Esophagus (tissue), 2 donors: Measurements from ENCODE around the gene C19orf25. TPM values are rescaled to one million over a fixed set of nuclear protein-coding genes. Genes with fewer than 3 reads are reported as not detected.
"Not testable (repeated sequence)": the region's sequence is repeated elsewhere in the genome, so short reads cannot be mapped to it uniquely, and the experiment has no call there.

Source experiments
- H3K27ac ChIP-seq, 2 donors: one replicate each; pipeline ENCODE4 v1.5.1; 2013; ENCODE audit warnings: low read depth in 2 of 2, mild to moderate bottlenecking in 2 of 2, inconsistent platforms in 1 of 2, low read length in 1 of 2, moderate library complexity in 1 of 2
- H3K27me3 ChIP-seq, 2 donors: one replicate each; pipeline ENCODE4 v1.6.1; 2013; ENCODE audit warnings: low read length in 2 of 2, control low read depth in 1 of 2, mild to moderate bottlenecking in 1 of 2; ENCODE audit not compliant: insufficient read depth in 2 of 2, control insufficient read depth in 1 of 2
- H3K36me3 ChIP-seq, 2 donors: one replicate each; pipeline ENCODE4 v1.6.1; 2013; ENCODE audit warnings: low read length in 1 of 2; ENCODE audit not compliant: control insufficient read depth in 2 of 2, insufficient read depth in 2 of 2
- H3K4me1 ChIP-seq, 2 donors: one replicate each; pipeline ENCODE4 v1.6.1; 2013; ENCODE audit warnings: low read length in 1 of 2; ENCODE audit not compliant: control insufficient read depth in 2 of 2, insufficient read depth in 2 of 2
- H3K4me3 ChIP-seq, 2 donors: one replicate each; pipeline ENCODE4 v1.5.1; 2013; ENCODE audit warnings: low read length in 2 of 2, mild to moderate bottlenecking in 2 of 2, low read depth in 1 of 2, moderate library complexity in 1 of 2
- H3K9me3 ChIP-seq, 2 donors: one replicate each; pipeline ENCODE4 v1.6.1; 2013; ENCODE audit warnings: mild to moderate bottlenecking in 2 of 2, low read depth in 1 of 2, low read length in 1 of 2, moderate library complexity in 1 of 2; ENCODE audit not compliant: control insufficient read depth in 2 of 2, insufficient read depth in 1 of 2
- WGBS, 2 donors: extraction: QIAGEN DNeasy Blood & Tissue Kit; methylation state at CpG; one replicate each; pipeline ENCODE4 v1.1.7; 2013; 5-methylcytosine and 5-hydroxymethylcytosine counted together
- polyA plus RNA-seq, 2 donors: library from polyadenylated mRNA; stranded (reverse); fragments of 200-250 nt; gene quantifications; one replicate each; pipeline ENCODE4 v1.2.3, GENCODE V29; 2013
- donor health status: healthy with polysubstance abuse.
- donor health status: Bipolar disorder and iron deficiency.

C19orf25 gene
- polyA plus RNA-seq, 2 donors: 17.8 to 28.1 TPM

DNA sequence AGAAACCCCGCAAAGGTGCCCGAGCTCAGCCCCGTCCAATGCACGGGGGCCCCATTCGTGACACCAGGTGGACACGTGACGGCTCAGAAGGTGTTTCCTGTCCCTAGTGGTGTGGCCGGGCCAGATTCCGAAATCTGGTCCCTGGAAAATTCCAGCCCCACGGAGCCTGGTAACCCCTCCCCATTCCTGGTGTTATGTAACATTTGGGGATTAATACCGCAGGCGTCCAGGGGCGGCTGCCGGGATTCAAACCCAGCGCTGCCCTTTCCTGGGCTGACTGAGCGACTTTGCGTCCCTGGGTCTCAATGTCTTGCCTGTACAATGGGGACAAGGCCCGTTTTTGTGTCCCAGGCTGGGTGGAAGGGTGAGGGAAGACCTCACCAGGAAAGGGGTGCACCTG lies 43.8 kb upstream of the C19orf25 start:
- no peak overlapping the region for H3K27ac ChIP-seq
- H3K36me3 ChIP-seq: no peaks in the 10 kb centered on the region
- peaks cover 0 to 7% of the 10 kb centered on the region in 2 donors for H3K27me3 ChIP-seq
- peaks cover 3 to 7% of the 10 kb centered on the region in 2 donors for H3K9me3 ChIP-seq
- no peak overlapping the region for H3K4me3 ChIP-seq
- WGBS, 2 donors: 48 to 52% methylated on average over 18 of the region's 18 CpGs
- H3K4me1 ChIP-seq: peaks cover 3 to 4% of the 10 kb centered on the region in 2 donors

DNA sequence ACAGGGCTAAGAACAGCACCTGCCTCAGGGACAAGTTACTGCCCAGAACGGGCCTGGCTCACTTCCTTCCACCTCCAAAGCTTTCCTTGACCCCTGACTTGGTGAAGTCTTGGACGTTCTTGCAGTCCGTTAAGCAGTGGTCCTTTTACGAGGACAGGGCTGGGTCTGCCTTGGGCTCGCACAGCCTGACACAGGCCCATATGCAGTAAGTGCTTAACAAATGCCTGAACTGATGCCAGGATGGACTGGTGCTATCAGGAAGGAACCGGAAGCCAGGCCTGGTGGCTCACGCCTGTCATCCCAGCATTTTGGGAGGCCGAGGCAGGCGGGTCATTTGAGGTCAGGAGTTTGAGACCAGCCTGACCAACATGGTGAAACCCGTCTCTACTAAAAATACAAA lies 43.0 kb upstream of the C19orf25 start:
- H3K27ac ChIP-seq: no peak overlapping the region
- H3K36me3 ChIP-seq: no peaks in the 10 kb centered on the region
- H3K4me1 ChIP-seq: peaks cover 3 to 4% of the 10 kb centered on the region in 2 donors
- no peak overlapping the region for H3K4me3 ChIP-seq
- H3K9me3 ChIP-seq: peaks cover 3 to 4% of the 10 kb centered on the region in 2 donors
- WGBS, 2 donors: 67 to 74% methylated on average over 10 of the region's 10 CpGs
- H3K27me3 ChIP-seq: peaks cover 0 to 7% of the 10 kb centered on the region in 2 donors

DNA sequence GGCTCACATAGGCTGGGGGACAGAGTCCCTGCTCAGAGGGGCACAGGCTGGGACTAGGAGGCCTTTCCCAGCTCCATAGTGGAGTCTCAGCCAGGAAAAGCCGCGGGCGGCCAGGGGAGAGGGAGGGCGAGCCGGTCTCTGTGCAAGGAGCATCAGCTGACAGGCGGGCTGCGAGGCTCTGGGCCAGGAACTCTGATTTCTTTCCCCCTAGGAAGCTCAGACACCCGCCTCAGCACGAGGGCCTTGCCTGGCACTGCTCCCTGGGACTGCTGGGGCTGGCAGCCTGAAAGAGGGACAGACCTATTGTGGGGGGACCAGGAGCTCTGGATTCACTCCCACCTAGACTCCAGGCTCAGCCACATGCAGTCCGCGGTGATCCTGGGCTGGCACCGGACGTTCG lies 42.6 kb upstream of the C19orf25 start:
- Histone ChIP-seq H3K27ac (no peak overlapping the region), H3K4me3 (no peak overlapping the region), H3K9me3 (peaks cover 0 to 4% of the 10 kb centered on the region in 2 donors), H3K27me3 (peaks cover 0 to 7% of the 10 kb centered on the region in 2 donors), H3K4me1 (peaks cover 3 to 4% of the 10 kb centered on the region in 2 donors), H3K36me3 (no peaks in the 10 kb centered on the region)
- 60 to 63% methylated on average over 14 of the region's 14 CpGs for WGBS, 2 donors

DNA sequence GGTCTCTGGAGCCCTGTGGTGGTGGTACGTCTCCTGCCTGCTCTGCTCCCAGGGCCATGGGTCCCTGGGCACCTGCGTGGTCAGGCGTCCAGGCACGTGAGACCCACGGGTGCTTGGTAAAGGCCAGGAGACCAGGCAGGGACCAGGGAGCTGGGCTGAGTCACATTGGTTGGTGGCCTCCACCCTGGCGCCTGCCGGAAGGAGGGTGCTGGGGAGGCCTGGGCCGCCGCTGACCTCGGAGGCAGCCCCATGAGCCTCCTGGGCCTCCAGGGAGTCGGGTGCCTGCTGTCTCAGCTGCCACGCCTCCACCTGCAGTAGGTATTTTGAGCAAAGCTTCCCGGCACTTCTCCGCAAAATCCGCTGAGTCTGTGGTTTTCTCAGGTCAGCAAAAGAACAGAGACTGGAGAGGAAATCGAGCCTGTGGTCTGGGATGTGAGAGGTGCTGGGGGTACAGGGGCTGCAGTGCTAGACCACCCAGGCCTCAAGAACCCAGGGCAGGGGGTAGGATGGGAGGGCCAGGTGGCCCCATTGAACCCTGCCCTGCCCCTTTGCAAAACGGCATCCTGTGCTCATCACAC lies 41.3 kb upstream of the C19orf25 start:
- H3K4me1 ChIP-seq: peaks cover 3 to 4% of the 10 kb centered on the region in 2 donors
- 76 to 81% methylated on average over 17 of the region's 17 CpGs for WGBS, 2 donors
- no peak overlapping the region for H3K4me3 ChIP-seq
- peaks cover 0 to 4% of the 10 kb centered on the region in 2 donors for H3K9me3 ChIP-seq
- no peak overlapping the region for H3K27ac ChIP-seq
- no peaks in the 10 kb centered on the region for H3K36me3 ChIP-seq
- H3K27me3 ChIP-seq: peaks cover 0 to 4% of the 10 kb centered on the region in 2 donors

DNA sequence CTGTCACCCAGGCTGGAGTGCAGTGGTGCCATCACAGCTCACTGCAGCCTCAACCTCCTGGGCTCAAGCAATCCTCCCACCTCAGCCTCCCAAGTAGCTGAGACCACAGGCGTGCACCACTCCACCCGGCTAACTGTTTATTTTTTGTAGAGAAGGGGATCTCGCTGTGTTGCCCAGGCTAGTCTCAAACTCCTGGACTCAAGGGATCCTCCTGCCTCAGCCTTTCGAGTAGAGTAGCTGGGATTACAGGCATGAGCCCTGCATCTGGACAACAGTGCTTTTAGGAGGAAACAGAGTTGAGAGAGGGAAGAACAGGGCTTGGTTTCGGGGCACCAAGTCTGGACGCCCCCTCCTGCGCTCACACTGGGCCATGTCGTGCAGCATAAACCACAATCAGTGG lies 40.8 kb upstream of the C19orf25 start:
- not testable (repeated sequence) for H3K36me3 ChIP-seq, H3K9me3 ChIP-seq, H3K4me3 ChIP-seq, H3K4me1 ChIP-seq, H3K27ac ChIP-seq, H3K27me3 ChIP-seq
- 84 to 93% methylated on average over 8 of the region's 8 CpGs for WGBS, 2 donors

- no peaks in the 10 kb centered on the region for H3K36me3 ChIP-seq
- no peak overlapping the region for H3K4me3 ChIP-seq
- peaks cover 0 to 1% of the 10 kb centered on the region in 2 donors for H3K27me3 ChIP-seq
- H3K27ac ChIP-seq: no peak overlapping the region
- no peaks in the 10 kb centered on the region for H3K4me1 ChIP-seq
- H3K9me3 ChIP-seq: peaks cover 0 to 4% of the 10 kb centered on the region in 2 donors
- WGBS, 2 donors: 86 to 88% methylated on average over 4 of the region's 4 CpGs
Observed at GRCh38 chr19:1518471-1518870, 39.5 kb upstream of the C19orf25 start.

DNA sequence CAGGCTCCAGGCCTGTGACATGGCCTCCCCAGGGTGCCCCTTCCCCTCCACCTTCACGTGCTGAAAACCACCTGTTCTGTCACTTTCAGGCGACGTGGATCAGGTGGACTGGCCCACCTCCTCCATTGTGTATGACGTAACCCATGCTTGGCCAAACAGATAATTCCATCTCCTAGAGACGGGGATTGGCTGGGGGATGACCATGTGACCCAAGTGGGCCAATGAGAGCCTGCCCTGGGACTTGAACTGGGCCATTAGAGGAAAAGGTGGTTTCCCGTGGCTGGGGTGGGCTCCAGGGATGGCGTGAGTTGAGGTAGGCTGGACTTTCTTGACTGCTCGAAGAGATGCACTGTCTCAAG lies 37.4 kb upstream of the C19orf25 start:
- no peak overlapping the region for H3K4me3 ChIP-seq
- peaks cover 0 to 4% of the 10 kb centered on the region in 2 donors for H3K9me3 ChIP-seq
- 69 to 75% methylated on average over 8 of the region's 8 CpGs for WGBS, 2 donors
- no peaks in the 10 kb centered on the region for H3K36me3 ChIP-seq
- no peaks in the 10 kb centered on the region for H3K27me3 ChIP-seq
- H3K4me1 ChIP-seq: peaks cover 4 to 7% of the 10 kb centered on the region in 2 donors
- no peak overlapping the region for H3K27ac ChIP-seq

DNA sequence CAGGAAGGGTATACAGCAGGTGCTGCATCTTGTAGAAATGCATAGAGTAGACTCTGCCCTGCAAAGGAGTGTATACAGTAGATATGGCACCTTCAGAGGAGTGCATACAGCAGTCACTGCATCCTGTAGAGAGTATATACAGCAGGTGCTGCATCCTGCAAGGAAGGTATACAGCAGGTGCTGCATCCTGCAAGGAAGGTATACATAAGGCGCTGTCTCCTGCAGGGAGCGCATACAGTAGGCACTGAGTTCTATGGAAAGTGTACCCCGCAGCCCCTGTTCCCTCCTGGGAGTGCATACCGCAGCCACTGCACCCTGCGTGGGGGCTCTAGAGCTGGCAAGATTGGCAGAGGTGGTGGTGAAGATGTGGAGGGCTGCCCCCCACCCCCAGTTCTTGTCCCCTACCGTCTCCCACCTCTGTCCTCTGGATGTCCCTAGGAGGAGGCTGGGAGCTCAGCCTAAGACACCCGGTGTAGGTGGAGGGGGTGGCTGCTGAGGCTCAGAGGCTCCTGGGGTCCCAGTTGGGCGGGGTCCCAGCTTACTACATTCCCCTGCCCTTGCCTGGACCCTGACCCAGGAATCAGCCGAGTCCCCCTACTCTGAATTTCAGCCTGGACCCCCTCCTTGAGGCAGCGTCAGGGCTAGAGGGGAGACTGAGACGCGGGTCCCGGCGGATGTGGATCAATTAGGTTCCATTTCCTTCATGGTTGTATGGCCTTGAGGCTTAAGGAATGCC lies 36.1 kb upstream of the C19orf25 start:
- 66 to 71% methylated on average over 14 of the region's 14 CpGs for WGBS, 2 donors
- Histone ChIP-seq H3K9me3 (peaks cover 0 to 4% of the 10 kb centered on the region in 2 donors), H3K4me1 (peaks cover 5 to 10% of the 10 kb centered on the region in 2 donors), H3K27ac (no peak overlapping the region), H3K36me3 (no peaks in the 10 kb centered on the region), H3K4me3 (no peak overlapping the region), H3K27me3 (no peaks in the 10 kb centered on the region)

DNA sequence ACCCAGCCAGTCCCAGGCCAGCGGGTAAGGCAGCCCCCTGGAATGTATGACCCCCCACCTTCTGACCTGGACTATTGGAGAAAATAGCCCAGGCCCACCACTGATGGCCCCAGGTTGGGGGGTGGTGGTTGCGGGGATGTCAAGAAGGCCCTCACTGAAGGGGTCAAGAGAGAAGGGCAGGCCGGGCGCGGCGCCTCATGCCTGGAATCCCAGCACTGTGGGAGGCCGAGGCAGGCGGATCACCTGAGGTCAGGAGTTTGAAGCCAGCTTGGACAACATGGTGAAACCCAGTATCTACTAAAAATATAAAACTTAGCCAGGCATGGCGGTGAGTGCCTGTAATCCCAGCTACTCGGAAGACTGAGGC lies 35.3 kb upstream of the C19orf25 start:
- WGBS, 2 donors: 49 to 66% methylated on average over 10 of the region's 10 CpGs

More for the DNA sequence above, 35.3 kb upstream of the C19orf25 start:
- no peak overlapping the region for H3K27ac ChIP-seq
- H3K4me3 ChIP-seq: no peak overlapping the region
- no peaks in the 10 kb centered on the region for H3K36me3 ChIP-seq
- peaks cover 5 to 16% of the 10 kb centered on the region in 2 donors for H3K4me1 ChIP-seq
- H3K27me3 ChIP-seq: no peaks in the 10 kb centered on the region
- H3K9me3 ChIP-seq: peaks cover 0 to 4% of the 10 kb centered on the region in 2 donors
